Smooth muscle cell (in vitro differentiated cells): ENCODE results near the gene WNT10A. TPM values are rescaled to one million over a fixed set of nuclear protein-coding genes. Genes with fewer than 3 reads are reported as not detected.

ENCODE experiments used
- DNase-seq: peaks from one replicate; lab custom pipeline; 2025; ENCODE audit not compliant: unreplicated experiment; lab: John Stamatoyannopoulos, UW
- H2AFZ ChIP-seq: fragments of 200-600 bp; sonication (generic); 2 replicates; pipeline ENCODE4 v1.6.0; 2016; ENCODE audit warnings: antibody characterized with exemption, low read depth, mild to moderate bottlenecking
- H3F3A ChIP-seq: fragments of 200-600 bp; sonication (generic); 2 replicates; pipeline ENCODE4 v1.6.0; 2017; ENCODE audit warnings: antibody characterized with exemption, low read depth
- H3K27ac ChIP-seq: fragments of 200-600 bp; sonication (generic); 2 replicates; pipeline ENCODE4 v1.5.1; 2016; ENCODE audit warnings: low read depth, mild to moderate bottlenecking
- H3K27me3 ChIP-seq: fragments of 200-600 bp; sonication (generic); 2 replicates; pipeline ENCODE4 v1.6.1; 2016; ENCODE audit warnings: low read depth, mild to moderate bottlenecking
- H3K36me3 ChIP-seq: fragments of 200-600 bp; sonication (generic); 2 replicates; pipeline ENCODE4 v1.5.1; 2016; ENCODE audit warnings: low read depth
- H3K4me1 ChIP-seq: fragments of 200-600 bp; sonication (generic); 2 replicates; pipeline ENCODE4 v1.5.1; 2016; ENCODE audit warnings: low read depth
- H3K4me2 ChIP-seq: fragments of 200-600 bp; sonication (generic); 2 replicates; pipeline ENCODE4 v1.6.0; 2016; ENCODE audit warnings: mild to moderate bottlenecking
- H3K4me3 ChIP-seq: fragments of 200-600 bp; sonication (generic); 2 replicates; pipeline ENCODE4 v1.5.1; 2016; ENCODE audit warnings: mild to moderate bottlenecking
- H3K79me2 ChIP-seq: fragments of 200-600 bp; sonication (generic); 2 replicates; pipeline ENCODE4 v1.6.0; 2016; ENCODE audit warnings: low read depth, mild to moderate bottlenecking
- H3K9ac ChIP-seq: fragments of 200-600 bp; sonication (generic); 2 replicates; pipeline ENCODE4 v1.6.0; 2016; ENCODE audit warnings: low read depth
- H3K9me3 ChIP-seq: fragments of 200-600 bp; sonication (generic); replicated peaks from 2 replicates; pipeline ENCODE4 v1.5.1; 2016; ENCODE audit warnings: low read depth
- H4K20me1 ChIP-seq: fragments of 200-600 bp; sonication (generic); 2 replicates; pipeline ENCODE4 v1.6.0; 2016; ENCODE audit warnings: low read depth
- WGBS: methylation state at CpG from one replicate; pipeline ENCODE4 v1.1.7; 2016; ENCODE audit warnings: low lambda C conversion rate; 5-methylcytosine and 5-hydroxymethylcytosine counted together
- polyA plus RNA-seq: library from polyadenylated mRNA; unstranded; fragments of >200 nt; fragmentation: Nextera tagmentation; extraction: Ambion mirVana; gene quantifications from 2 replicates; pipeline ENCODE4 v1.2.1, GENCODE V29; 2016
- total RNA-seq: library from RNA; depleted of rRNA; stranded (reverse); fragments of >200 nt; gene quantifications from 2 replicates; pipeline ENCODE4 v1.2.3, GENCODE V29; 2014
- TF ChIP-seq, protein P1 (sequence below): fragments of 200-600 bp; sonication (generic); IDR thresholded peaks from 2 replicates; pipeline ENCODE4 v1.5.1; 2017; ENCODE audit warnings: borderline replicate concordance, mild to moderate bottlenecking, antibody characterized with exemption; ENCODE audit not compliant: insufficient read depth, poor library complexity, severe bottlenecking

Gene WNT10A
- total and polyA plus RNA-seq, 2 experiments from 2014 or later = 2.3 to 3.6 TPM

DNA sequence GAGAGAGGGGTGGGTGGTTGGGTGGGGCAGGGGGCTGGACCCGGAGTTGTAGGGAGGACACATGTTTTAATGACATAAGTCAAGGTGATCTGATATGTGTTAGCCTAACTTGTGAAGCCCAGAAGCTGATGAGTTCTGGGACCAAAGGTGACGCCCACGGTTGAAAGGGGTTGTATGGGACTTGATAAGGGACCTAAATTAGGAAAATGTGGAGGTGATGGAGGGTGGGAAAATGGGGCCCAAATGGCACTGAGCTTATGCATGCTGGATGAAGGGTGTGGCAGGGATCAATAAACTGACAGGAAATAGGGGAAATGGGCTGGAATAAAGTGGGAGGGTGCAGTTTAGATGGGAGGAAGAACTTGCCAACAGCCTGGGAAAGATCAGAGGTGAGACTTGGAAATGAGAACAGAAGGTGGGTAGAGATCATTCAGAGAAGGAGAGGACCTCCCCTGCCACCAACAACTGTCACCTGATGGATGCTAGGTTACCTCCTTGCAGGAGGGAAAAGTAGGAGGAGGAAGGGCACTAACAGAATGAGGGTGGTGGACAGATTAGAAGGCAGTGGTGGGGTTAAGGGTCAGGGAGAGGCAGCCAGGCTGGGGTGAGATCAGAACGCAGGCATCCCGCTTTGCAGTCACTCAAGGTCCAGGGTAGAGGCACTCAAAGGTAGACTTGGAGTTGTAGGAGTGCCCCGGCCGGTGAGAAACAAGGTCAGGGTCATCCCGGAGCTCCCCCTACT is 15.3 kb downstream of the WNT10A start:
- no peaks in the 10 kb centered on the region for H3K9me3 ChIP-seq
- no peaks in the 10 kb centered on the region for H3K79me2 ChIP-seq
- peaks cover 5% of the 10 kb centered on the region for H3K4me1 ChIP-seq
- H3K27ac ChIP-seq = peak overlapping the region; percentile 78
- WGBS = 27% methylated on average over 8 of the region's 8 CpGs
- no peaks in the 10 kb centered on the region for H4K20me1 ChIP-seq
- no peak overlapping the region for H3K9ac ChIP-seq
- peak overlapping the region; percentile 83 for H3K4me2 ChIP-seq
- no peaks in the 10 kb centered on the region for H3K36me3 ChIP-seq
- peaks cover 56% of the 10 kb centered on the region for H3K27me3 ChIP-seq
- H3F3A ChIP-seq = no peaks in the 10 kb centered on the region
- no peak overlapping the region for H3K4me3 ChIP-seq
- no peak overlapping the region for H2AFZ ChIP-seq
- DNase-seq = no peak
- TF ChIP-seq, protein P1, sequence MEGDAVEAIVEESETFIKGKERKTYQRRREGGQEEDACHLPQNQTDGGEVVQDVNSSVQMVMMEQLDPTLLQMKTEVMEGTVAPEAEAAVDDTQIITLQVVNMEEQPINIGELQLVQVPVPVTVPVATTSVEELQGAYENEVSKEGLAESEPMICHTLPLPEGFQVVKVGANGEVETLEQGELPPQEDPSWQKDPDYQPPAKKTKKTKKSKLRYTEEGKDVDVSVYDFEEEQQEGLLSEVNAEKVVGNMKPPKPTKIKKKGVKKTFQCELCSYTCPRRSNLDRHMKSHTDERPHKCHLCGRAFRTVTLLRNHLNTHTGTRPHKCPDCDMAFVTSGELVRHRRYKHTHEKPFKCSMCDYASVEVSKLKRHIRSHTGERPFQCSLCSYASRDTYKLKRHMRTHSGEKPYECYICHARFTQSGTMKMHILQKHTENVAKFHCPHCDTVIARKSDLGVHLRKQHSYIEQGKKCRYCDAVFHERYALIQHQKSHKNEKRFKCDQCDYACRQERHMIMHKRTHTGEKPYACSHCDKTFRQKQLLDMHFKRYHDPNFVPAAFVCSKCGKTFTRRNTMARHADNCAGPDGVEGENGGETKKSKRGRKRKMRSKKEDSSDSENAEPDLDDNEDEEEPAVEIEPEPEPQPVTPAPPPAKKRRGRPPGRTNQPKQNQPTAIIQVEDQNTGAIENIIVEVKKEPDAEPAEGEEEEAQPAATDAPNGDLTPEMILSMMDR = no peak

DNA sequence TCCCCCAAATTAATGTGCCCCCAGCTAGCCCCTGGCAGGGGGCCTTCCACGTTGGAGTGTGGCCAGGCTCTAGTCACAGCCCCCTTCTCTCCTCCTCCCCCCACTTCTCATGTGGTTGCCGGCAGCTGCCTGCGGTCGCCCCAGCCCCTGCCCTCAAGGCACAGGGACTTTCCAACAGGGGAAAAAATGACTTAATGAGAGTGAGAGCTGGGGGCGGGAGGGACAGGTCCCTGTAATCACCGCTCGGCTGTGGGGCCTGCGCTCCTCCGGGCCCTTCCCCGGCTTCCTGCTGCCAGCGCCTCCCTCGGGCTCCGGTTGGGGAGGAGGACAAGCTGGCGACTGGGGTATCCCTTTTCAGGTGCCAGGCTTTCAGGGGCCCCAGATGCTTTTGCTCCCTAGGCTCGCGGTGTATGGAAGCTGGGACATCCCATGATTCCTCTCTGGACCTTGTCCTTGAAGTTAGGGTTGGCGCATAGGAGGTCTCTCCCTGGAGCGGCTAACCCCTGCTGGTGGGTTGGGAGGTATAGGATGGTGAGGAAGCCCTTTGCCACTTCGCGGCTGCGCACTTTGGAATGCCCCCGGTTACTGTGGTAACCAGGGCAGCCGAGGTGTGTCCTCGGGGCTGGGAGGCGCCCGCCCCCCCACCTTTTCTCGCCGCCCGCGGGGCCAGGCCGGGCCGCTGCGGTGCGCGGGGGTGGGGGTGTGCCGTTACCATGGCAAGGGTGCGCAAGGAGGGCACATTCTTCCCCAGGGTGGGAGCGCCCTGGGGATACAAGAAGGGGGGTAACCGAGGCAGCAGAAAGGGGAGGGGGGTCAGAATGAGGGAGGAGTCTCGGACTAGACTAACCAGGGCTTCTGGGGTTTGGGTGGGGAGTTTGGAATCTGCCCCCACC is 16.1 kb downstream of the WNT10A start:
- H3K36me3 ChIP-seq = no peaks in the 10 kb centered on the region
- TF ChIP-seq, protein P1 = no peak
- H3K27ac ChIP-seq = peak overlapping the region; percentile 78
- peaks cover 5% of the 10 kb centered on the region for H3K4me1 ChIP-seq
- H3K27me3 ChIP-seq = peaks cover 64% of the 10 kb centered on the region
- peak overlapping the region; percentile 87 for H3K9ac ChIP-seq
- peak overlapping the region; percentile 83 for H3K4me2 ChIP-seq
- H3K4me3 ChIP-seq = peak overlapping the region; percentile 35
- no peaks in the 10 kb centered on the region for H4K20me1 ChIP-seq
- H3K79me2 ChIP-seq = no peaks in the 10 kb centered on the region
- peak overlapping the region; percentile 28 for H2AFZ ChIP-seq
- DNase-seq = no peak
- no peaks in the 10 kb centered on the region for H3F3A ChIP-seq
- WGBS = 4% methylated on average over 33 of the region's 40 CpGs
- no peaks in the 10 kb centered on the region for H3K9me3 ChIP-seq

DNA sequence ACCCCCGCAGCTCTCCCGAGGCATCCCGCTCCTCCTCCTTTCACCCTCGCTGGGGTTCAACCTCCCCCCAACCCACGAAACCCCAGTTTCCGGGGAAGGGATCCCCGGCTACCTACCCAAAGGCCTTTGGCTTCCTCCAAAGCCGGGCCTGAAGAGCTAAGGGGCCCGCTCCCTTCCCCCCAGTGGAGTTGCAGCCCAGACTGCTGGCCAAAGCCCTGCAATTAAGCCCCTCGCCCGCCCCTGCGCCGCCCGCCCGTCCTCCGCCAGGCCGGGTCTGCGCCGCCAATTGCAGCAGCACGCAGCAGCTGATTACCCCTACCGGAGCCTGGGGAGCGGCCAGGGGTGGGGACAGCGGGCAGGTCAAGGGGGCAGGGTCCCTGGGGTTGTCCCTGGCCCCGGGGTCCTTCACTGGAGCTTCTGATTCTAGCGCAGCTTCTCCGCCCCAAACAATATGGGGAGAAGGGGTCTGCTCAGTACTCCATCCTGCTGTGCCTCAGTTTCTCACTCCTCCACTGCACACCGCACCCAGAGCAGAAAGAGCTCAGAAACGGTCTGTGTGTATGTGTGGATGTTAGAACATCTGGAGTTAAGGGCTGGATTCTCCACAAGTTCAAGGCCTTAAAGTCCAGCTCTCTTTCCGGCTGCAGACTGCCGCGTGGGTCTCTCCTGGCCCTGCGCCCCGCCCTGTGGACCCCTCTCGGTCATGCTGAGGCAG is 16.9 kb downstream of the WNT10A start:
- TF ChIP-seq, protein P1 = no peak

More for the DNA sequence above, 16.9 kb downstream of the WNT10A start:
- Histone ChIP-seq H3K79me2 (no peaks in the 10 kb centered on the region), H3K27me3 (peaks cover 68% of the 10 kb centered on the region), H3K9me3 (no peaks in the 10 kb centered on the region), H3K36me3 (no peaks in the 10 kb centered on the region), H3K9ac (peak overlapping the region; percentile 87), H3K4me3 (peak overlapping the region; percentile 35), H2AFZ (no peak overlapping the region), H3K27ac (peak overlapping the region; percentile 78), H3K4me2 (peak overlapping the region; percentile 83), H3K4me1 (peaks cover 5% of the 10 kb centered on the region), H4K20me1 (no peaks in the 10 kb centered on the region), H3F3A (no peaks in the 10 kb centered on the region)
- 20% methylated on average over 17 of the region's 34 CpGs for WGBS
- DNase-seq = no peak
